CD14-positive monocyte (primary cell): ENCODE data around the gene NCBP3. TPM values are rescaled to one million over a fixed set of nuclear protein-coding genes. Genes with fewer than 3 reads are reported as not detected.
A peak's percentile ranks its signal among the peaks of the same experiment; 100 is the strongest.

ENCODE experiments used
- DNase-seq, 3 donors: peaks; one replicate each; pipeline ENCODE4 v3.0.0-alpha.2; 2011 to 2022
- H2AFZ ChIP-seq: 2 replicates; pipeline ENCODE4 v1.6.0; 2012; ENCODE audit warnings: mild to moderate bottlenecking, low read depth, low read length, inconsistent platforms; ENCODE audit not compliant: insufficient read depth, poor library complexity, severe bottlenecking
- H3K27ac ChIP-seq, 2 donors: 1 replicate in 1 of 2; 2 replicates in 1 of 2; pipeline ENCODE4 v1.5.1; 2012 to 2013; ENCODE audit warnings: low read length in 2 of 2, control low read depth in 1 of 2, inconsistent platforms in 1 of 2, low read depth in 1 of 2, mild to moderate bottlenecking in 1 of 2
- H3K27me3 ChIP-seq, 2 donors: one replicate each; pipeline versions ENCODE4 v1.6.0 to v1.6.1; 2011 to 2013; ENCODE audit warnings: low read length in 2 of 2; ENCODE audit not compliant: control insufficient read depth in 2 of 2, insufficient read depth in 2 of 2
- H3K36me3 ChIP-seq, 2 donors: replicated peaks in 1 of 2; 1 replicate in 1 of 2; 2 replicates in 1 of 2; pipeline versions ENCODE4 v1.5.1 to v1.6.1; 2012 to 2013; ENCODE audit warnings: low read length in 2 of 2, control low read depth in 1 of 2, inconsistent platforms in 1 of 2, mild to moderate bottlenecking in 1 of 2; ENCODE audit not compliant: insufficient read depth in 2 of 2, control insufficient read depth in 1 of 2
- H3K4me1 ChIP-seq, 2 donors: 1 replicate in 1 of 2; 2 replicates in 1 of 2; pipeline versions ENCODE4 v1.5.1 to v1.6.1; 2012 to 2013; ENCODE audit warnings: low read length in 2 of 2, control low read depth in 1 of 2, inconsistent platforms in 1 of 2, mild to moderate bottlenecking in 1 of 2, moderate library complexity in 1 of 2; ENCODE audit not compliant: insufficient read depth in 2 of 2, control insufficient read depth in 1 of 2
- H3K4me2 ChIP-seq: replicated peaks from 2 replicates; pipeline ENCODE3; 2012; ENCODE audit warnings: low read length, moderate library complexity, mild to moderate bottlenecking; ENCODE audit not compliant: poor library complexity, severe bottlenecking; ENCODE audit errors: extremely low read depth
- H3K4me3 ChIP-seq, 3 experiments: fragments of 200-600 bp in 1 of 3; sonication (generic) in 1 of 3; replicated peaks in 1 of 3; 1 replicate in 2 of 3; 2 replicates in 1 of 3; pipeline ENCODE4 v1.5.1; 2011 to 2013; ENCODE audit warnings: low read length in 3 of 3, mild to moderate bottlenecking in 3 of 3, control low read depth in 2 of 3, low read depth in 2 of 3, inconsistent platforms in 1 of 3, moderate library complexity in 1 of 3
- H3K79me2 ChIP-seq: 2 replicates; pipeline ENCODE4 v1.6.0; 2012; ENCODE audit warnings: mild to moderate bottlenecking, control low read depth, inconsistent platforms, low read length, moderate library complexity; ENCODE audit not compliant: insufficient read depth
- H3K9ac ChIP-seq: 2 replicates; pipeline ENCODE4 v1.6.0; 2017; ENCODE audit warnings: low read length, mild to moderate bottlenecking; ENCODE audit not compliant: insufficient read depth, poor library complexity, severe bottlenecking
- H3K9me3 ChIP-seq, 2 donors: replicated peaks in 1 of 2; 1 replicate in 1 of 2; 2 replicates in 1 of 2; pipeline versions ENCODE4 v1.5.1 to v1.6.1; 2012 to 2013; ENCODE audit warnings: low read length in 2 of 2, control low read depth in 1 of 2; ENCODE audit not compliant: control insufficient read depth in 1 of 2, insufficient read depth in 1 of 2
- H4K20me1 ChIP-seq: 2 replicates; pipeline ENCODE4 v1.6.0; 2012; ENCODE audit warnings: mild to moderate bottlenecking, low read length, control low read depth, moderate library complexity; ENCODE audit not compliant: insufficient read depth
- H3K27ac Mint-ChIP-seq, 7 donors: one replicate each; pipeline ENCODE4 v1.8.0; 2020; ENCODE audit warnings: mild to moderate bottlenecking in 7 of 7, mixed read lengths in 7 of 7, moderate library complexity in 6 of 7, inconsistent platforms in 2 of 7
- H3K27me3 Mint-ChIP-seq, 3 donors: one replicate each; pipeline ENCODE4 v1.8.0; 2021 to 2022; ENCODE audit warnings: low read depth in 3 of 3, mild to moderate bottlenecking in 3 of 3, mixed read lengths in 3 of 3, moderate library complexity in 3 of 3, inconsistent platforms in 1 of 3
- H3K36me3 Mint-ChIP-seq, 2 donors: one replicate each; pipeline ENCODE4 v1.8.0; 2020; ENCODE audit warnings: mixed read lengths in 2 of 2, inconsistent platforms in 1 of 2, mild to moderate bottlenecking in 1 of 2
- H3K4me1 Mint-ChIP-seq: one replicate; pipeline ENCODE4 v1.8.0; 2020; ENCODE audit warnings: mild to moderate bottlenecking, mixed read lengths
- H3K4me3 Mint-ChIP-seq, 2 donors: one replicate each; pipeline ENCODE4 v1.8.0; 2020; ENCODE audit warnings: mild to moderate bottlenecking in 2 of 2, mixed read lengths in 2 of 2, moderate library complexity in 1 of 2
- H3K9me3 Mint-ChIP-seq, 7 donors: one replicate each; pipeline ENCODE4 v1.8.0; 2020 to 2022; ENCODE audit warnings: mixed read lengths in 7 of 7, mild to moderate bottlenecking in 6 of 7, moderate library complexity in 6 of 7, inconsistent platforms in 2 of 7
- WGBS: methylation state at CpG from one replicate; pipeline ENCODE4 v1.1.5; 2013; ENCODE audit warnings: missing lambda C conversion rate; ENCODE audit not compliant: insufficient coverage; 5-methylcytosine and 5-hydroxymethylcytosine counted together
- intact Hi-C, 2 donors: fragments of 100-400 bp; cut with micrococcal nuclease; formaldehyde crosslinking; loops; one replicate each; pipeline versions ENCODE4 v1.15.0 to v1.15.1; 2023
- polyA plus RNA-seq, 3 donors: library from polyadenylated mRNA; depleted of rRNA in 1 of 3; unstranded in 2 of 3; stranded (reverse) in 1 of 3; fragments of 300-500 nt in 2 of 3; fragments of >200 nt in 1 of 3; fragmentation: Illumina TruSeq in 2 of 3; gene quantifications; 1 replicate in 2 of 3; 2 replicates in 1 of 3; pipeline ENCODE4 v1.2.3, GENCODE V29; 2012 to 2021
- TF ChIP-seq, protein P1 (sequence below): fragments of 200-600 bp; IDR thresholded peaks from one replicate; pipeline ENCODE4 v1.8.0; 2022; ENCODE audit warnings: antibody characterized with exemption, mild to moderate bottlenecking

The NCBP3 gene
- polyA plus RNA-seq, 3 donors = 4.9 to 19.0 (median 8.5) TPM

DNA sequence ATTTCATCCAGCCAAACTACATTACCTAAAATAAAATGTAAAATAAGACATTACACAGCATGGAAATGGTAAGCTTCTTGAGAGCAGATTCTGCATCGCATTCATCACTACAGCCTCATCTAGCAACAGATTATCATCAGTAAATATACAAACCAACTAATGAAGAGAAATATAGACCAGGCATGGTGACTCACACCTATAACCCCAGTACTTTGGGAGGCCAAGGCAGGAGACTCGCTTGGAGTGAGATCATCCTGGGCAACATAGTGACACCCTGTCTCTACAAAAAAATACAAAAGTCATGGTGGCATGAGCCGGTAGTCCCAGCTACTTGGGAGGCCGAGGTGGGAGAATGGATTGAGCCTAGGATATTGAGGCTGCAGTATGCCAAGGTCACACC lies 19.9 kb downstream of the NCBP3 start:
- no peaks in the 10 kb centered on the region for H3K27me3 ChIP-seq
- TF ChIP-seq, protein P1, sequence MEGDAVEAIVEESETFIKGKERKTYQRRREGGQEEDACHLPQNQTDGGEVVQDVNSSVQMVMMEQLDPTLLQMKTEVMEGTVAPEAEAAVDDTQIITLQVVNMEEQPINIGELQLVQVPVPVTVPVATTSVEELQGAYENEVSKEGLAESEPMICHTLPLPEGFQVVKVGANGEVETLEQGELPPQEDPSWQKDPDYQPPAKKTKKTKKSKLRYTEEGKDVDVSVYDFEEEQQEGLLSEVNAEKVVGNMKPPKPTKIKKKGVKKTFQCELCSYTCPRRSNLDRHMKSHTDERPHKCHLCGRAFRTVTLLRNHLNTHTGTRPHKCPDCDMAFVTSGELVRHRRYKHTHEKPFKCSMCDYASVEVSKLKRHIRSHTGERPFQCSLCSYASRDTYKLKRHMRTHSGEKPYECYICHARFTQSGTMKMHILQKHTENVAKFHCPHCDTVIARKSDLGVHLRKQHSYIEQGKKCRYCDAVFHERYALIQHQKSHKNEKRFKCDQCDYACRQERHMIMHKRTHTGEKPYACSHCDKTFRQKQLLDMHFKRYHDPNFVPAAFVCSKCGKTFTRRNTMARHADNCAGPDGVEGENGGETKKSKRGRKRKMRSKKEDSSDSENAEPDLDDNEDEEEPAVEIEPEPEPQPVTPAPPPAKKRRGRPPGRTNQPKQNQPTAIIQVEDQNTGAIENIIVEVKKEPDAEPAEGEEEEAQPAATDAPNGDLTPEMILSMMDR = no peak
- H3K79me2 ChIP-seq = peaks cover 10% of the 10 kb centered on the region
- H4K20me1 ChIP-seq = peaks cover 4% of the 10 kb centered on the region
- H3K4me1 Mint-ChIP-seq = no peaks in the 10 kb centered on the region
- no peak overlapping the region for H3K4me3 Mint-ChIP-seq
- peaks cover 73 to 93% of the 10 kb centered on the region in 2 donors for H3K36me3 Mint-ChIP-seq
- peaks cover 66 to 95% of the 10 kb centered on the region in 2 donors for H3K36me3 ChIP-seq
- intact Hi-C loops = loop anchor here (2.0 to 10.0 kb wide), 3 partner anchors 61 to 144 kb away; no protein-coding TSS in a partner anchor
- DNase-seq = no peak
- H2AFZ ChIP-seq = no peak overlapping the region
- no peak overlapping the region for H3K27ac ChIP-seq
- no peak overlapping the region for H3K9ac ChIP-seq
- no peaks in the 10 kb centered on the region for H3K9me3 Mint-ChIP-seq
- no peak overlapping the region for H3K4me3 ChIP-seq
- no CpG with 5 or more reads among the region's 4 CpGs for WGBS
- peaks cover 0 to 2% (median 0%) of the 10 kb centered on the region in 3 donors for H3K27me3 Mint-ChIP-seq
- H3K4me2 ChIP-seq = no peak overlapping the region
- H3K4me1 ChIP-seq = no peaks in the 10 kb centered on the region
- H3K27ac Mint-ChIP-seq = peak overlapping the region in 4 of 7 donors; percentile 7 to 63 (median 18)
- H3K9me3 ChIP-seq = no peaks in the 10 kb centered on the region

- H4K20me1 ChIP-seq = no peaks in the 10 kb centered on the region
- no peak overlapping the region for H3K4me3 ChIP-seq
- DNase-seq = no peak
- no peaks in the 10 kb centered on the region for H3K9me3 ChIP-seq
- TF ChIP-seq, protein P1 = no peak
- H3K4me1 Mint-ChIP-seq = no peaks in the 10 kb centered on the region
- no peaks in the 10 kb centered on the region for H3K9me3 Mint-ChIP-seq
- H3K4me1 ChIP-seq = no peaks in the 10 kb centered on the region
- no peak overlapping the region for H3K4me3 Mint-ChIP-seq
- peak overlapping the region in 2 of 7 donors; percentile 15 to 27 for H3K27ac Mint-ChIP-seq
- no peak overlapping the region for H3K9ac ChIP-seq
- H3K27ac ChIP-seq = no peak overlapping the region
- H2AFZ ChIP-seq = no peak overlapping the region
- H3K27me3 Mint-ChIP-seq = peaks cover 0 to 2% (median 0%) of the 10 kb centered on the region in 3 donors
- 95% methylated on average over 4 of the region's 9 CpGs for WGBS
- intact Hi-C loops = loop anchor here in 1 of 2 donors (10.0 kb wide), 1 partner anchor 56 kb away; no protein-coding TSS in a partner anchor
- H3K36me3 Mint-ChIP-seq = peaks cover 80 to 98% of the 10 kb centered on the region in 2 donors
- peaks cover 82 to 100% of the 10 kb centered on the region in 2 donors for H3K36me3 ChIP-seq
- no peaks in the 10 kb centered on the region for H3K79me2 ChIP-seq
- H3K27me3 ChIP-seq = no peaks in the 10 kb centered on the region
- H3K4me2 ChIP-seq = no peak overlapping the region
Observed at GRCh38 chr17:3821101-3821500, 24.9 kb downstream of the NCBP3 start.
